Measurements from ENCODE around the gene OPRM1. TPM values are rescaled to one million over a fixed set of nuclear protein-coding genes. Genes with fewer than 3 reads are reported as not detected.

Gene OPRM1
- total and polyA plus RNA-seq, 2 donors from 2014 or later, result not detected

DNA sequence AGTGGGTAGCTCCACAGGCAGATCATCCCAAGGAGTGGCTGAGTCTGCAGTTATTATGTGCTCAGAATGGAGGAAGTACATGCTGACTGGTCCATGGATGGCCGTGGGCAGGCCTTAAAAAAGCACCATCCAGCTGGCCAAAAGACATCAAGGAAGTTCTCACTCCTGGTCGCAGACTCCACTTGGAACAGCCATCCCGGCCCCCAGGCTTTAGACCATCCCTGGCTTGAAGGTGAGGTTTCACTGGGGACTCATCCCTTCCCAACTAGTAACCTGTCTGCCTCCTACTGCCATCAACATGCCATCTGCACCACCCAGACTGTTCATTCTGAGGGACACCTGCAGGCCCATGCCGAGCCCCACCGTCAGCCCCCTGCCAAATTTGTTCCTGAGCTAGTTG lies 36.1 kb upstream of the OPRM1 start:
- Histone ChIP-seq H3K4me1 (ENCODE audit: control insufficient read depth in 2 of 3, insufficient read depth in 2 of 3, low read depth in 1 of 3, low read length in 3 of 3) (no peaks in the 10 kb centered on the region), H3K27me3 (ENCODE audit: control insufficient read depth, insufficient read depth, low read length) (no peaks in the 10 kb centered on the region), H3K36me3 (ENCODE audit: control insufficient read depth in 2 of 3, insufficient read depth in 3 of 3, low read length in 3 of 3) (no peaks in the 10 kb centered on the region), H3K27ac (ENCODE audit: low read depth in 2 of 2, low read length in 2 of 2) (no peak overlapping the region), H3K4me3 (ENCODE audit: low read length in 3 of 3) (no peak overlapping the region), H3K9me3 (ENCODE audit: control insufficient read depth in 2 of 3, insufficient read depth in 1 of 3, low read length in 3 of 3) (no peaks in the 10 kb centered on the region), H3K9ac (ENCODE audit: low read length in 3 of 3) (no peak overlapping the region)
- FAIRE-seq (no peak), DNase-seq (no peak)
- TF ChIP-seq, protein P1, sequence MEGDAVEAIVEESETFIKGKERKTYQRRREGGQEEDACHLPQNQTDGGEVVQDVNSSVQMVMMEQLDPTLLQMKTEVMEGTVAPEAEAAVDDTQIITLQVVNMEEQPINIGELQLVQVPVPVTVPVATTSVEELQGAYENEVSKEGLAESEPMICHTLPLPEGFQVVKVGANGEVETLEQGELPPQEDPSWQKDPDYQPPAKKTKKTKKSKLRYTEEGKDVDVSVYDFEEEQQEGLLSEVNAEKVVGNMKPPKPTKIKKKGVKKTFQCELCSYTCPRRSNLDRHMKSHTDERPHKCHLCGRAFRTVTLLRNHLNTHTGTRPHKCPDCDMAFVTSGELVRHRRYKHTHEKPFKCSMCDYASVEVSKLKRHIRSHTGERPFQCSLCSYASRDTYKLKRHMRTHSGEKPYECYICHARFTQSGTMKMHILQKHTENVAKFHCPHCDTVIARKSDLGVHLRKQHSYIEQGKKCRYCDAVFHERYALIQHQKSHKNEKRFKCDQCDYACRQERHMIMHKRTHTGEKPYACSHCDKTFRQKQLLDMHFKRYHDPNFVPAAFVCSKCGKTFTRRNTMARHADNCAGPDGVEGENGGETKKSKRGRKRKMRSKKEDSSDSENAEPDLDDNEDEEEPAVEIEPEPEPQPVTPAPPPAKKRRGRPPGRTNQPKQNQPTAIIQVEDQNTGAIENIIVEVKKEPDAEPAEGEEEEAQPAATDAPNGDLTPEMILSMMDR (IDR thresholded peaks at IDR 0.05; ENCODE audit: borderline replicate concordance, extremely low read depth, insufficient read depth), result no peak
- intact Hi-C loops (cut with DNase I), result no loop called here

DNA sequence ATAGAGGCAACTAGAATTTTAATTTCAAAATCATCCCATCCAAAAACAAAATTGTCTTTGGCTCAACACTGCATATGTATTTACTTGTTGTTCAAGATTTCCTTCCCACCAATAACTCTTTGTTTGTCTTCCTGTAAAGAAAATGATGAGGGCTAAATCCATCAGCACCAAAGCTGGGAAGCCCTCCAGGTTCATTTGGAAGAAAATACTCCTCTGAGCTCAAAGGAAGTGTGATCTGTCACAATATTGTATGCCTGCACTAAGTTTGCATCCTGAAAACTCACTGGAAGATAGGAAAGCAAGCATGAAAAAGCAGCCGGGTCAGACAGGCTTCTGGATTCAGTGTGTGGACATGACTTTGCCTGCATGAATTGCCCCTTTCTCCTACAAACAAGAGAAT lies 28.7 kb upstream of the OPRM1 start:
- Histone ChIP-seq H3K27ac (ENCODE audit: low read depth in 2 of 2, low read length in 2 of 2) (no peak overlapping the region), H3K9me3 (ENCODE audit: control insufficient read depth in 2 of 3, insufficient read depth in 1 of 3, low read length in 3 of 3) (no peaks in the 10 kb centered on the region), H3K4me3 (ENCODE audit: low read length in 3 of 3) (no peak overlapping the region), H3K36me3 (ENCODE audit: control insufficient read depth in 2 of 3, insufficient read depth in 3 of 3, low read length in 3 of 3) (no peaks in the 10 kb centered on the region), H3K4me1 (ENCODE audit: control insufficient read depth in 2 of 3, insufficient read depth in 2 of 3, low read depth in 1 of 3, low read length in 3 of 3) (no peaks in the 10 kb centered on the region), H3K9ac (ENCODE audit: low read length in 3 of 3) (no peak overlapping the region), H3K27me3 (ENCODE audit: control insufficient read depth, insufficient read depth, low read length) (no peaks in the 10 kb centered on the region)
- TF ChIP-seq, protein P1 (IDR thresholded peaks at IDR 0.05; ENCODE audit: borderline replicate concordance, extremely low read depth, insufficient read depth), result no peak
- FAIRE-seq (no peak), DNase-seq (no peak)
- intact Hi-C loops (cut with DNase I), result no loop called here

DNA sequence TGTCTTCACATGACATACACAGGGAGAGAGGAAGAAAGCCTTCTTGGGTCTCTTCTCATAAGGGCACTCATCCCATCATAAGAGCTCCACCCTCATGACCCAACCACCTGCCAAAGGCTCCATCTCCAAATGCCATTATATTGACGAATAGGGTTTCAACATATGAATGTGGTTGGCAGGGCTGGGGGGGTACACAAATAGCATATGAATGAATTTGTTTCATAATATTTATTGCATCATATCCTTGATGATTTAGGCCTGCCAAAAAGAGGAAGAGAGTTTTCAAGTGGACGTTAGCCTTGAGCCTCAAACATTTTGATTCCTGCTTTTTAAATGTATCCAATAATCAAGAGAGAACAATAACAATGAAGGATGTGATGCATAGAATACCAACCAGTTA lies 26.2 kb upstream of the OPRM1 start:
- TF ChIP-seq, protein P1 (IDR thresholded peaks at IDR 0.05; ENCODE audit: borderline replicate concordance, extremely low read depth, insufficient read depth), result no peak
- Histone ChIP-seq H3K9me3 (ENCODE audit: control insufficient read depth in 2 of 3, insufficient read depth in 1 of 3, low read length in 3 of 3) (no peaks in the 10 kb centered on the region), H3K36me3 (ENCODE audit: control insufficient read depth in 2 of 3, insufficient read depth in 3 of 3, low read length in 3 of 3) (no peaks in the 10 kb centered on the region), H3K27ac (ENCODE audit: low read depth in 2 of 2, low read length in 2 of 2) (no peak overlapping the region), H3K4me1 (ENCODE audit: control insufficient read depth in 2 of 3, insufficient read depth in 2 of 3, low read depth in 1 of 3, low read length in 3 of 3) (no peaks in the 10 kb centered on the region), H3K27me3 (ENCODE audit: control insufficient read depth, insufficient read depth, low read length) (no peaks in the 10 kb centered on the region), H3K9ac (ENCODE audit: low read length in 3 of 3) (no peak overlapping the region), H3K4me3 (ENCODE audit: low read length in 3 of 3) (no peak overlapping the region)
- no peak for DNase-seq
- intact Hi-C loops (cut with DNase I), result no loop called here
- FAIRE-seq, result no peak

DNA sequence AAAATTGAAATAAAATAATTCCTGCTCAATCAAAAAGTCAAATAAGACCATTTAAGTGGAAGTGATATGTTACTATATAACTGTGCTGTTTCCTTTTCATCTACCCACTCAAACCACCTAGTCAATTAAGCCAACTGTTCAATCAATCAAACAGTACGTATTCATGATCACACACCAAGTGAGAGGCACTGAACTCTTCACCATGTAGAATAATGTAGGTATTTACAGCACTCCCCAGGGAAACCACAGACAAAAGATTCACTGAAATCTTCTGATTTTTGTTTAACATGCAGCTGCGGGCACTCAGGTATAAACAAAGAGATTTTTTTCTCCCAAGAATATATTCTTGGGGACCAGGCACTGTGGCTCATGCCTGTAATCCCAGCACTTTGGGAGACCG lies 21.3 kb upstream of the OPRM1 start:
- Histone ChIP-seq H3K9ac (ENCODE audit: low read length in 3 of 3) (no peak overlapping the region), H3K27ac (ENCODE audit: low read depth in 2 of 2, low read length in 2 of 2) (no peak overlapping the region), H3K4me1 (ENCODE audit: control insufficient read depth in 2 of 3, insufficient read depth in 2 of 3, low read depth in 1 of 3, low read length in 3 of 3) (no peaks in the 10 kb centered on the region), H3K4me3 (ENCODE audit: low read length in 3 of 3) (no peak overlapping the region), H3K9me3 (ENCODE audit: control insufficient read depth in 2 of 3, insufficient read depth in 1 of 3, low read length in 3 of 3) (no peaks in the 10 kb centered on the region), H3K27me3 (ENCODE audit: control insufficient read depth, insufficient read depth, low read length) (no peaks in the 10 kb centered on the region), H3K36me3 (ENCODE audit: control insufficient read depth in 2 of 3, insufficient read depth in 3 of 3, low read length in 3 of 3) (no peaks in the 10 kb centered on the region)
- DNase-seq (no peak), FAIRE-seq (no peak)
- intact Hi-C loops (cut with DNase I), result no loop called here
- TF ChIP-seq, protein P1 (IDR thresholded peaks at IDR 0.05; ENCODE audit: borderline replicate concordance, extremely low read depth, insufficient read depth), result no peak
